ENCODE measurements around the gene TRPC4AP. TPM values are rescaled to one million over a fixed set of nuclear protein-coding genes. Genes with fewer than 3 reads are reported as not detected.

TRPC4AP gene, protein sequence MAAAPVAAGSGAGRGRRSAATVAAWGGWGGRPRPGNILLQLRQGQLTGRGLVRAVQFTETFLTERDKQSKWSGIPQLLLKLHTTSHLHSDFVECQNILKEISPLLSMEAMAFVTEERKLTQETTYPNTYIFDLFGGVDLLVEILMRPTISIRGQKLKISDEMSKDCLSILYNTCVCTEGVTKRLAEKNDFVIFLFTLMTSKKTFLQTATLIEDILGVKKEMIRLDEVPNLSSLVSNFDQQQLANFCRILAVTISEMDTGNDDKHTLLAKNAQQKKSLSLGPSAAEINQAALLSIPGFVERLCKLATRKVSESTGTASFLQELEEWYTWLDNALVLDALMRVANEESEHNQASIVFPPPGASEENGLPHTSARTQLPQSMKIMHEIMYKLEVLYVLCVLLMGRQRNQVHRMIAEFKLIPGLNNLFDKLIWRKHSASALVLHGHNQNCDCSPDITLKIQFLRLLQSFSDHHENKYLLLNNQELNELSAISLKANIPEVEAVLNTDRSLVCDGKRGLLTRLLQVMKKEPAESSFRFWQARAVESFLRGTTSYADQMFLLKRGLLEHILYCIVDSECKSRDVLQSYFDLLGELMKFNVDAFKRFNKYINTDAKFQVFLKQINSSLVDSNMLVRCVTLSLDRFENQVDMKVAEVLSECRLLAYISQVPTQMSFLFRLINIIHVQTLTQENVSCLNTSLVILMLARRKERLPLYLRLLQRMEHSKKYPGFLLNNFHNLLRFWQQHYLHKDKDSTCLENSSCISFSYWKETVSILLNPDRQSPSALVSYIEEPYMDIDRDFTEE
- polyA plus RNA-seq (2012; ENCODE audit: insufficient read depth, insufficient read length, low read depth) = 66.6 TPM

- H3K27me3 ChIP-seq = no peaks in the 10 kb centered on the region
- H3K4me1 ChIP-seq = peaks cover 6% of the 10 kb centered on the region; the same call in 1 of the 2 replicates
- peak within 1 kb of the TSS; percentile 83 for H3K4me3 ChIP-seq (ENCODE audit: low read depth, low read length)
- peak; percentile 91 for DNase-seq
- TF ChIP-seq, protein P1, sequence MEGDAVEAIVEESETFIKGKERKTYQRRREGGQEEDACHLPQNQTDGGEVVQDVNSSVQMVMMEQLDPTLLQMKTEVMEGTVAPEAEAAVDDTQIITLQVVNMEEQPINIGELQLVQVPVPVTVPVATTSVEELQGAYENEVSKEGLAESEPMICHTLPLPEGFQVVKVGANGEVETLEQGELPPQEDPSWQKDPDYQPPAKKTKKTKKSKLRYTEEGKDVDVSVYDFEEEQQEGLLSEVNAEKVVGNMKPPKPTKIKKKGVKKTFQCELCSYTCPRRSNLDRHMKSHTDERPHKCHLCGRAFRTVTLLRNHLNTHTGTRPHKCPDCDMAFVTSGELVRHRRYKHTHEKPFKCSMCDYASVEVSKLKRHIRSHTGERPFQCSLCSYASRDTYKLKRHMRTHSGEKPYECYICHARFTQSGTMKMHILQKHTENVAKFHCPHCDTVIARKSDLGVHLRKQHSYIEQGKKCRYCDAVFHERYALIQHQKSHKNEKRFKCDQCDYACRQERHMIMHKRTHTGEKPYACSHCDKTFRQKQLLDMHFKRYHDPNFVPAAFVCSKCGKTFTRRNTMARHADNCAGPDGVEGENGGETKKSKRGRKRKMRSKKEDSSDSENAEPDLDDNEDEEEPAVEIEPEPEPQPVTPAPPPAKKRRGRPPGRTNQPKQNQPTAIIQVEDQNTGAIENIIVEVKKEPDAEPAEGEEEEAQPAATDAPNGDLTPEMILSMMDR (IDR thresholded peaks at IDR 0.05; ENCODE audit: low read depth, low read length) = peak; percentile 91
- no peaks in the 10 kb centered on the region for H3K9me3 ChIP-seq
- H3K36me3 ChIP-seq = no peaks in the 10 kb centered on the region
These were observed at the start of gene TRPC4AP for GRCh38 chr20:35092524-35093266. TRPC4AP (minus strand) TSS chr20:35092807; CDS start chr20:35092781, 26 bp downstream.

- no peak overlapping the region for H3K4me3 ChIP-seq (ENCODE audit: low read depth, low read length)
- H3K4me1 ChIP-seq = no peaks in the 10 kb centered on the region; the same call in 1 of the 2 replicates
- no peaks in the 10 kb centered on the region for H3K9me3 ChIP-seq
- no peak for DNase-seq
- no peaks in the 10 kb centered on the region for H3K27me3 ChIP-seq
- no peaks in the 10 kb centered on the region; the same call in 1 of the 2 replicates for H3K36me3 ChIP-seq
- TF ChIP-seq, protein P1 (IDR thresholded peaks at IDR 0.05; ENCODE audit: low read depth, low read length) = no peak
These were observed 43.4 kb upstream of the TRPC4AP start for GRCh38 chr20:35135867-35136586.

- TF ChIP-seq, protein P1 (IDR thresholded peaks at IDR 0.05; ENCODE audit: low read depth, low read length) = no peak
- no peaks in the 10 kb centered on the region for H3K27me3 ChIP-seq
- no peaks in the 10 kb centered on the region; the same call in 1 of the 2 replicates for H3K36me3 ChIP-seq
- no peaks in the 10 kb centered on the region for H3K9me3 ChIP-seq
- no peaks in the 10 kb centered on the region; the same call in 1 of the 2 replicates for H3K4me1 ChIP-seq
- no peak overlapping the region for H3K4me3 ChIP-seq (ENCODE audit: low read depth, low read length)
- DNase-seq = no peak
These were observed 42.3 kb upstream of the TRPC4AP start for GRCh38 chr20:35134880-35135279.

GRCh38 chr20:35134472-35134871 lies 41.9 kb upstream of the TRPC4AP start:
- H3K36me3 ChIP-seq = no peaks in the 10 kb centered on the region; the same call in 1 of the 2 replicates
- H3K4me1 ChIP-seq = no peaks in the 10 kb centered on the region; the same call in 1 of the 2 replicates
- no peaks in the 10 kb centered on the region for H3K9me3 ChIP-seq
- no peaks in the 10 kb centered on the region for H3K27me3 ChIP-seq
- TF ChIP-seq, protein P1 (IDR thresholded peaks at IDR 0.05; ENCODE audit: low read depth, low read length) = no peak
- no peak overlapping the region for H3K4me3 ChIP-seq (ENCODE audit: low read depth, low read length)
- no peak for DNase-seq

DNA sequence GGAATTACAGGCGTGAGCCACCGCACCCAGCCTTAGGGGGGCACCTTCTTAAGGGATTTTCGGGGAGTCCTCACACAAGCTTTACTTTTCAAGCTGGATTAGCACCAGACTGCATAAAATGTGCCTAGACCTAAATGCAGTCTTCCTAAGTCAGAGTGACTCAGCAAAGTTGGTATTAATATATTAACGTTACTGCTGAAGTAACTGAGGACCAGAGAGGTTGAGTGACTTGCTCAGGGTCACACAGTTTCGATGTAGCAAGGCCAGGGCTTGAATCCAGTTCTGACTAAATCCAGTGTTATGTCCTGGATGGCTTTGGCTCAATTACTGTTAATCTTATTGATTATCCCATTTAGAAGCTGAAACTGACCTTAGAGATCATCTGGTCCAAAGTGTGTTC lies 41.1 kb upstream of the TRPC4AP start:
- Histone ChIP-seq H3K4me1 (no peaks in the 10 kb centered on the region; the same call in 1 of the 2 replicates), H3K27me3 (no peaks in the 10 kb centered on the region), H3K36me3 (no peaks in the 10 kb centered on the region; the same call in 1 of the 2 replicates), H3K9me3 (no peaks in the 10 kb centered on the region), H3K4me3 (ENCODE audit: low read depth, low read length) (no peak overlapping the region)
- TF ChIP-seq, protein P1 (IDR thresholded peaks at IDR 0.05; ENCODE audit: low read depth, low read length) = no peak
- DNase-seq = no peak

Measured in BE2C (cell line).